Omental fat pad (tissue), 4 donors: ENCODE data around the gene EIF4G2. TPM values are rescaled to one million over a fixed set of nuclear protein-coding genes. Genes with fewer than 3 reads are reported as not detected.
"Not testable (repeated sequence)": the region's sequence is repeated elsewhere in the genome, so short reads cannot be mapped to it uniquely, and the experiment has no call there.

Experiments used
- ATAC-seq: fragments of 150-250 bp; one replicate; pipeline ENCODE4 v1.9.1; 2016; ENCODE audit warnings: mild to moderate bottlenecking, moderate library complexity; ENCODE audit not compliant: low FRiP score
- DNase-seq: peaks from one replicate; pipeline ENCODE4 v3.0.0-alpha.2; 2019; ENCODE audit warnings: low spot score
- CTCF ChIP-seq, 3 donors: fragments of 450-650 bp; IDR thresholded peaks; one replicate each; pipeline ENCODE4 v1.5.1; 2016 to 2017; ENCODE audit warnings: antibody characterized with exemption in 3 of 3, mild to moderate bottlenecking in 3 of 3, moderate library complexity in 2 of 3
- total RNA-seq, 4 donors: library from RNA; depleted of rRNA; stranded (reverse); fragments of >200 nt; gene quantifications; one replicate each; pipeline ENCODE4 v1.1.0, GENCODE V29; 2016

The EIF4G2 gene
- total RNA-seq, 4 donors from 2014 or later = 456 to 714 (median 516) TPM

- no peak for TF ChIP-seq CTCF (IDR thresholded peaks at IDR 0.05)
- no peak for DNase-seq
- ATAC-seq = no peak
Measured at GRCh38 chr11:10828402-10828801, 19.7 kb upstream of the EIF4G2 start.

GRCh38 chr11:10824888-10825287, 16.2 kb upstream of the EIF4G2 start:
- no peak for DNase-seq
- TF ChIP-seq CTCF (IDR thresholded peaks at IDR 0.05) = no peak
- ATAC-seq = no peak

GRCh38 chr11:10823152-10823579, 14.4 kb upstream of the EIF4G2 start:
- TF ChIP-seq CTCF (IDR thresholded peaks at IDR 0.05) = no peak
- ATAC-seq = peak; percentile 48
- no peak for DNase-seq

- not testable (repeated sequence) for ATAC-seq, DNase-seq
Measured at GRCh38 chr11:10822491-10822890, 13.8 kb upstream of the EIF4G2 start.

GRCh38 chr11:10818594-10818993, 9.9 kb upstream of the EIF4G2 start:
- ATAC-seq = peak; percentile 37
- DNase-seq = no peak
- no peak for TF ChIP-seq CTCF (IDR thresholded peaks at IDR 0.05)

GRCh38 chr11:10813945-10814344, 5.2 kb upstream of the EIF4G2 start:
- no peak for TF ChIP-seq CTCF (IDR thresholded peaks at IDR 0.05)
- no peak for ATAC-seq
- DNase-seq = no peak

- DNase-seq (peak; percentile 23), ATAC-seq (peak; percentile 52)
- no peak for TF ChIP-seq CTCF (IDR thresholded peaks at IDR 0.05)
Measured at GRCh38 chr11:10809373-10810160, 841 bp upstream of the EIF4G2 start.
